Sciatic nerve (tissue), 2 donors: ENCODE data around the gene MAP2K7. TPM values are rescaled to one million over a fixed set of nuclear protein-coding genes. Genes with fewer than 3 reads are reported as not detected.
"Not testable (repeated sequence)": the region's sequence is repeated elsewhere in the genome, so short reads cannot be mapped to it uniquely, and the experiment has no call there.

Experiments used
- ATAC-seq: fragments of 200-7000 bp; cut with Tn5 transposase; one replicate; pipeline ENCODE4 v1.9.1; 2020; ENCODE audit warnings: mild to moderate bottlenecking, moderate library complexity
- DNase-seq: peaks from one replicate; pipeline ENCODE4 v3.0.0-alpha.2; 2020; ENCODE audit warnings: low spot score
- intact Hi-C: fragments of 100-400 bp; cut with DNase I; formaldehyde crosslinking; loops from one replicate; pipeline ENCODE4 v1.14.2; 2022
- total RNA-seq: library from RNA; stranded (reverse); fragmentation: NEBNext Ultra II Directional; extraction: Animal tissue kit (Norgen Biotek cat#: 25700); gene quantifications from one replicate; pipeline ENCODE4 v1.2.1, GENCODE V29; 2021
- donor health status: DM: no; HTN: no; CAD: no.
- donor health status: DM: no; HTN: no; CAD: no.

The MAP2K7 gene
- total RNA-seq, 1 donor from 2014 or later, result 34.0 TPM

DNA sequence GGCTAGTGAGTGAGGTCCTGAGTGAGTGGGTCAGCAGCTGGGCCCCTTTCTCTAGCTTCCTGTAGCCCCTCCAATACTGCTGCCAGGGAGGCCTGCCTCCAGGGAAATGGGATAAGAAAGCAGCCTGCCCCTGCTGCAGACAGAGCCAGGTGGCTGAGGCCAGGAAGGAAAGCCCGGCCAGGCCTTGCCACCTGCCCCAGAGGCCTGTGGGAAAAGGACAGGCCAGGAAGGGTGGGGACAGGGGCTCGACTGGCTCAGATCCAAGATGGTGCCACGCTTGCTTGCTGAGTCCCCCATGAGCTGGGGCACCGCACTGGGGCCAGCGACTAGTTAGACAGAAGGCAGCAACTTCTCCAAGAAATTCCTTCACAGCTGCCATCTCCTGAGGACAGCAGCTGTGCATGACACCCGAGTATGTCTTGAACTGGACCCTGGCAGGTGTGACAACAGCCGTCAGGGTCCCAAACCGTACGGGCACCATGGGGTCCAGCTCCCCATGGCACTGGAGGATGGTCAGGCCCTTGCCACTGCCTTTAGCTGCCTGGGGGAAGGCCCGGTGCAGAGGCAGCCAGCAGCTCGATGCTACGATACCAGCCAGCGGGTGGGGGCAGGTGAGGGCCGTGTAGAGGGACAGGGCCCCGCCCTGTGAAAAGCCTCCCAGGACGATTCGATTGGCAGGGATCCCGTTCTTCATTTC lies 24.4 kb upstream of the MAP2K7 start:
- no peak for ATAC-seq
- no peak for DNase-seq

GRCh38 chr19:7879836-7880235 lies 23.8 kb upstream of the MAP2K7 start:
- intact Hi-C loops, result no loop called here
- ATAC-seq, result no peak

More for the DNA sequence above, 24.4 kb upstream of the MAP2K7 start:
- intact Hi-C loops, result no loop called here

GRCh38 chr19:7881910-7882309 lies 21.8 kb upstream of the MAP2K7 start:
- ATAC-seq, result no peak
- no peak for DNase-seq
- intact Hi-C loops, result no loop called here

More at GRCh38 chr19:7879836-7880235, 23.8 kb upstream of the MAP2K7 start:
- DNase-seq, result no peak

- intact Hi-C loops, result no loop called here
- DNase-seq (no peak), ATAC-seq (no peak)
These were observed 20.6 kb upstream of the MAP2K7 start for GRCh38 chr19:7883105-7883504.

DNA sequence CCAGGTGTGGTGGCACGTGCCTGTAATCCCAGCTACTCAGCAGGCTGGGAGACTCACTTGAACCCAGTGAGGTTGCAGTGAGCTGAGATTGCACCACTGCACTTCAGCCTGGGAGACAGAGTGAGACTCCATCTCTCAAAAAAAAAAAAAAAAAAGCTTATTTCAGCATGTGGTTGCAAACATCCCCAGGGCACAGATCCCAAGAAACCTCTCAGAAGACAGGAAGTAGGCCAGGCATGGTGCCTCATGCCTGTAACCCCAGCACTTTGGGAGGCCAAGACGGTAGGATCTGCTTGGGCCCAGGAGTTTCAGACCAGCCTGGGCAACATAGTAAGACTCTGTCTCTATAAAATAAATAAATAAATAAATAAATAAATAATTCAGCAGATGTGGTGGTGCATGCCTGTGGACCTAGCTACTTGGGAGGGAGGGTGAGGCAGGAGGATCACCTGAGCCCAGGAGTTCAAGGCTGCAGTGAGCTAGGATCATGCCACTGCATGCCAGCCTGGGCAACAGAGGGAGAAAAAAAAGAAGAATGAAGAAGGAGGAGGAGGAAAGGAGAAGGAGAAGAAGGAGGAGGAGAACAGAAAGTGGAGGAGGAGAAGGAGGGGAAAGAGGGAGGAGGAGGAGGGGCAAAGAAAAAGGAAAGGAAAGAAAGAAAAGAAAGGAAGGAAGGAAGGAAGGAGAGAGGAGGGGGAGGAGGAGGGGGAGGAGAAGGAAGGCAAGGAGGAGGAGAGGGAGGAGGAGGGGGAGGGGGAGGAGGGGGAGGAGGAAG lies 19.7 kb upstream of the MAP2K7 start:
- intact Hi-C loops, result no loop called here

GRCh38 chr19:7885818-7886217 lies 17.9 kb upstream of the MAP2K7 start:
- DNase-seq (no peak), ATAC-seq (no peak)
- intact Hi-C loops, result no loop called here

More for the DNA sequence above, 19.7 kb upstream of the MAP2K7 start:
- DNase-seq, result no peak
- ATAC-seq, result no peak

GRCh38 chr19:7887408-7888144 lies 16.1 kb upstream of the MAP2K7 start:
- intact Hi-C loops, result no loop called here
- DNase-seq (no peak), ATAC-seq (no peak)

DNA sequence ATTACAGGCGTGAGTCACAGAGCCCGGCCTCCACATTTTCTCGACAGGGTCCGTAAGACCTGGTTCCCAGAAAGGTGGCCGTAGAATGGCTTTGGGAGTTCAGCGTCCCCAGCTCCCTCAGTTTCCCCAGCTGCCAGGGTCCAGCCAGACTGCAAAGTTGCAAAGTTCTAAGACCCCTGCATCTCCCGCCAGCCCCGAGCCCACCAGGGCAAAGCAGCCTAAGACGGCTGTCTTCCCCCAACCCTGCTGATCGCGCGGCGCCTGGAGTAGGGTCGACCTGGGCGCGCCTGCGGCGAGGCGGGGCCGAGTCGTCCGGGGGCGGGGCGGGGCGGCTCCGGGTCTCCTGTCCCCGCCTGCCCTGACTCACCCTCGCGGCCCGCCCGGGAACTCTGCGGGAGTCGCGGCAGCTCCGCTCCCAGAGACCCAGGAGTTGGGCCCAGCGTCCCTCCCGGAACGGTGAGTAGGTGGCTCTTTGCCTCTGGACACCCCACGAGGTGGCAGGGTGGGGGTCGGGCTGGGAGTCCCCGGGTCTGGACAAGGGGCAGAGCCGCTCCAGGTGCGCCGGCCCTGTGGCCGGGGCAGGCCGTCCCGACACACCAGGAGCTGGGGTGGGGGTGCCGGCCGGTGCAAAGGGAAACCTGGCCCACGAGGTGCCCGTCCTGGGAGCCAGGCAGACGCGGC lies 15.4 kb upstream of the MAP2K7 start, which contains the start of gene LRRC8E:
Gene LRRC8E, plus strand, starts transcription at position 366 of the 681 bp plus-strand sequence. CDS start 7,094 bp downstream, outside the sequence.
- intact Hi-C loops, result no loop called here
- ATAC-seq (peak; percentile 57), DNase-seq (no peak)

DNA sequence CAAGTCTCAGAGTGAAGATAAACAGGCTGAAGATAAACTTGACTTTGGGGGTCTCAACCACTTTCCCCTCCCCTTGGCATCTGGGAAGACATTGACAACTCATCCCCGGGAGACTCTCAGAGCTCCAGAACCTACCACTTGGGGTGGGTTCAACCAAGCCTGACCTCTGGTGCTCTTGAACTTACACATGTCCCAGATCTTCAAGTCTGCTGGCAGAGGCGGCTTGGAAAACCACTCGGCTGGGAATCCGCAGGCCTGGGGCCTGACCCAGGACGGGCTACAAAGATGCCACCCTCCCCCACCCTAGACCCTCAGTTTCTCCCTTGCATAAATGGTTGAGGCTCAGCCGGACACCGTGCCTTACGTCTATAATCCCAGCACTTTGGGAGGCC lies 14.9 kb upstream of the MAP2K7 start:
- no peak for DNase-seq
- no peak for ATAC-seq
- intact Hi-C loops, result no loop called here

GRCh38 chr19:7893362-7894101 lies 10.1 kb upstream of the MAP2K7 start:
- DNase-seq, intact Hi-C loops, ATAC-seq: not testable (repeated sequence)

DNA sequence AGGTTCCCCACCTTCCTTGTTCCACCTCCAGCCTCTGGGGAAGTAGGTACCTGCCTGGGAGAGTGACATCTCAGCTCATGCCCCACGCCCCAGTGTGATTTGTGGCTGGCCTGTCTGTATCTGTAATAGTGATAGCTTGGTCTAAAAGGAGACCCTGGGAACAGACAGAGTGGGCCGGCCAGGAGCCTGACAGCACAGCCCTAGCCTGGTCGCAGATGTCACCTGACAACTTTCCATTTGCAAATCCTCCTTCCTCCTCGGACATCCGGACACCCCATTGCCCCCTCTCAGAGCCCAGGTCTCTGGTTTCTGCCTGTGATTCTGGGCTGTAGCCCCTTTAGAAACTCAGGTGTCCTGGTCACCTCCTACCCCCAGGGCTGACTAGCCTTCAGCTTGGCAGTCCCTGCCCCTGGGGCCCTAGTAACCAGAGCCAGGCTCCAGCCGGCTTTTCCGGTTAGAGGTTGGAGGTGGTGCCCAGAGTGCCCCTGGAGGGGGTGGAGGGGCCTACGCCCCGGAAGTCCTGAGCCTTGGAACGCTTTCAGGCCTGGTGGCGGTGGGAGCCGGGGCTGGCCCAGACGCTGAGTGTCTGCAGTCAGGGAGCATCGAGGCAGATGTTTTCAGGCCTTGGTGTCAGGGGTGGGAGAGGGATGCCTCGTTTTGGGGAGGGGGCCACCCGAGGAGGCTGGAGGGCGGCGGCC lies 8.9 kb upstream of the MAP2K7 start:
- DNase-seq, result no peak
- ATAC-seq, result no peak
- intact Hi-C loops, result no loop called here

- intact Hi-C loops, result no loop called here
- DNase-seq (no peak), ATAC-seq (no peak)
These were observed 8.1 kb upstream of the MAP2K7 start for GRCh38 chr19:7895565-7895964.

DNA sequence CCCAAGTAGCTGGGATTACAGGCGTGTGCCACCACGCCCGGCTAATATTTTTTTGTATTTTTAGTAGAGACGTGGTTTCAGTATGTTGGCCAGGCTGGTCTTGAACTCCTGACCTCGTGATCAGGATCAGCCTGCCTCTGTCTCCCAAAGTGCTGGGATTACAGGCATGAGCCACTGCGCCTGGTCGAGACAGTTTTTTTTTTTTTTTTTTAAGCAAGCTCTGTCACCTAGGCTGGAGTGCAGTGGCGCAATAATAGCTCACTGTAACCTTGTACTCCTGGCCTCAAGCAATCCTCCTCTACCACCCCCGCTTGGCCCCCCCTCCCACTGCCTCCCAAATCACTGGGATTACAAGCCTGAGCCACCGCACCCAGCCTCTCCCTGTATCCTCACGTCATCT lies 6.4 kb upstream of the MAP2K7 start:
- no peak for ATAC-seq
- intact Hi-C loops, result no loop called here
- DNase-seq, result no peak

- intact Hi-C loops, result no loop called here
- ATAC-seq (no peak), DNase-seq (no peak)
These were observed 4.7 kb upstream of the MAP2K7 start for GRCh38 chr19:7898967-7899366.

DNA sequence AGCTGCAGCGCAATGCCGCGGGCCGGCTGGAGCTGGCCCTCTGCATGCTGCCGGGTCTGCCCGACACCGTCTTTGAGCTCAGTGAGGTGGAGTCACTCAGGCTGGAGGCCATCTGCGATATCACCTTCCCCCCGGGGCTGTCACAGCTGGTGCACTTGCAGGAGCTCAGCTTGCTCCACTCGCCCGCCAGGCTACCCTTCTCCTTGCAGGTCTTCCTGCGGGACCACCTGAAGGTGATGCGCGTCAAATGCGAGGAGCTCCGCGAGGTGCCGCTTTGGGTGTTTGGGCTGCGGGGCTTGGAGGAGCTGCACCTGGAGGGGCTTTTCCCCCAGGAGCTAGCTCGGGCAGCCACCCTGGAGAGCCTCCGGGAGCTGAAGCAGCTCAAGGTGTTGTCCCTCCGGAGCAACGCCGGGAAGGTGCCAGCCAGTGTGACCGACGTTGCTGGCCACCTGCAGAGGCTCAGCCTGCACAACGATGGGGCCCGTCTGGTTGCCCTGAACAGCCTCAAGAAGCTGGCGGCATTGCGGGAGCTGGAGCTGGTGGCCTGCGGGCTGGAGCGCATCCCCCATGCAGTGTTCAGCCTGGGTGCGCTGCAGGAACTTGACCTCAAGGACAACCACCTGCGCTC lies 3.8 kb upstream of the MAP2K7 start:
- DNase-seq (no peak), ATAC-seq (no peak)
- intact Hi-C loops, result no loop called here

DNA sequence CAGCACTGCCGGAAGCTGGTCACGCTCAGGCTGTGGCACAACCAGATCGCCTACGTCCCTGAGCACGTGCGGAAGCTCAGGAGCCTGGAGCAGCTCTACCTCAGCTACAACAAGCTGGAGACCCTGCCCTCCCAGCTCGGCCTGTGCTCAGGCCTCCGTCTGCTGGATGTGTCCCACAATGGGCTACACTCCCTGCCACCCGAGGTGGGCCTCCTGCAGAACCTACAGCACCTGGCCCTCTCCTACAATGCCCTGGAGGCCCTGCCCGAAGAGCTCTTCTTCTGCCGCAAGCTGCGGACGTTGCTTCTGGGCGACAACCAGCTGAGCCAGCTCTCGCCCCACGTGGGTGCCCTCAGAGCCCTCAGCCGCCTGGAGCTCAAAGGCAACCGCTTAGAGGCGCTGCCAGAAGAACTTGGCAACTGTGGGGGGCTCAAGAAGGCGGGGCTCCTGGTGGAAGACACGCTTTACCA lies 3.2 kb upstream of the MAP2K7 start:
- DNase-seq, result no peak
- ATAC-seq, result no peak
- intact Hi-C loops, result no loop called here

DNA sequence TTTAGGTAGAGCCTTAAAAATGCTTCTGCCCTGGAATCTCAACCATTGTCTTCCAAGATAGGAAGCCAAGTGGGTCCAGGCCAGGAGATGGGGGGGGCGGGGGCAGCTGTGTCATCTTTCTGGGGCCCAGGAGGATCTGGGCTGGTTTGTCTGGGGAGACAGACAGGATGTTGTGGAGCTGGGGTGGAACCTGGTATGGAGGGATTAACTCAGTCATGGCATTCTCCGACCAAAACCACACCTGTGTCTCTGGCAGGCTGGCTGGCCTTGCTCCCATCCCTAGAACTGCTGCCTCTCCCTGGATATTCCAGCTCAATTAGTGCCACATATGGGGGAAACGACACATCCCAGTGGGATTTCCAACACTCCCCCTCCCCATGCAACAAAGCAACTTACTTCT lies 2.7 kb upstream of the MAP2K7 start:
- no peak for ATAC-seq
- no peak for DNase-seq
- intact Hi-C loops, result no loop called here
